ENCODE measurements around the gene SOX11.

The SOX11 gene

DNA sequence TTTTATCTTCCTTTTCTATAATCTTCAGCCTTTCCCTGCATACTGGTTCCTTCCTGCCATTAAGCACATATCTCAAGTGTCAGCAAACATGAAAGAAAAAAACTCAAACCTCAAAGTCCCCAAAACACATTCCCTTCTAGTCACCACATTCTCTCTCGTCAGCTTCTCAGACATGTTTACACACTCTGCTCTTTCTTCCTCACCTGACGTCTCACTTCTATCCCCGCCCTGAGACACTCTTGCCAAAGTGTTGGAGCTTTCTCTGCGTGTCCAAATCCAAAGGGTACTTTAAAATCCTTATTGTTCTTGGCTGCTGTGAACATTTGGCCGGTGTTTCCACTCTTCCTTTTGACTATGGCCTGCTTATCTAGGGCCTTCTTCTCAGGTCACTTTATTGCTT lies 47.9 kb downstream of the SOX11 start:
- DNase-seq (ENCODE audit: low read depth): no peak
- no peak for TF ChIP-seq MYC (IDR thresholded peaks at IDR 0.05; ENCODE audit: low read depth, low read length)
- TF ChIP-seq, protein P1, sequence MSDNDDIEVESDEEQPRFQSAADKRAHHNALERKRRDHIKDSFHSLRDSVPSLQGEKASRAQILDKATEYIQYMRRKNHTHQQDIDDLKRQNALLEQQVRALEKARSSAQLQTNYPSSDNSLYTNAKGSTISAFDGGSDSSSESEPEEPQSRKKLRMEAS (IDR thresholded peaks at IDR 0.05; ENCODE audit: low read depth, low read length): no peak
- TF ChIP-seq, protein P2, sequence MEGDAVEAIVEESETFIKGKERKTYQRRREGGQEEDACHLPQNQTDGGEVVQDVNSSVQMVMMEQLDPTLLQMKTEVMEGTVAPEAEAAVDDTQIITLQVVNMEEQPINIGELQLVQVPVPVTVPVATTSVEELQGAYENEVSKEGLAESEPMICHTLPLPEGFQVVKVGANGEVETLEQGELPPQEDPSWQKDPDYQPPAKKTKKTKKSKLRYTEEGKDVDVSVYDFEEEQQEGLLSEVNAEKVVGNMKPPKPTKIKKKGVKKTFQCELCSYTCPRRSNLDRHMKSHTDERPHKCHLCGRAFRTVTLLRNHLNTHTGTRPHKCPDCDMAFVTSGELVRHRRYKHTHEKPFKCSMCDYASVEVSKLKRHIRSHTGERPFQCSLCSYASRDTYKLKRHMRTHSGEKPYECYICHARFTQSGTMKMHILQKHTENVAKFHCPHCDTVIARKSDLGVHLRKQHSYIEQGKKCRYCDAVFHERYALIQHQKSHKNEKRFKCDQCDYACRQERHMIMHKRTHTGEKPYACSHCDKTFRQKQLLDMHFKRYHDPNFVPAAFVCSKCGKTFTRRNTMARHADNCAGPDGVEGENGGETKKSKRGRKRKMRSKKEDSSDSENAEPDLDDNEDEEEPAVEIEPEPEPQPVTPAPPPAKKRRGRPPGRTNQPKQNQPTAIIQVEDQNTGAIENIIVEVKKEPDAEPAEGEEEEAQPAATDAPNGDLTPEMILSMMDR (IDR thresholded peaks at IDR 0.05; ENCODE audit: low read depth, low read length): no peak
- no peak for TF ChIP-seq POLR2A (IDR thresholded peaks at IDR 0.05; ENCODE audit: extremely low read depth, insufficient read length)
- no peak overlapping the region for H3K4me3 ChIP-seq (ENCODE audit: low read depth, low read length)

GRCh38 chr2:5740817-5741216 lies 48.6 kb downstream of the SOX11 start:
- H3K4me3 ChIP-seq (ENCODE audit: low read depth, low read length): no peak overlapping the region
- no peak for DNase-seq (ENCODE audit: low read depth)
- TF ChIP-seq POLR2A (IDR thresholded peaks at IDR 0.05; ENCODE audit: extremely low read depth, insufficient read length) (no peak), MYC (IDR thresholded peaks at IDR 0.05; ENCODE audit: low read depth, low read length) (no peak)
- TF ChIP-seq, protein P2 (IDR thresholded peaks at IDR 0.05; ENCODE audit: low read depth, low read length): no peak
- TF ChIP-seq, protein P1 (IDR thresholded peaks at IDR 0.05; ENCODE audit: low read depth, low read length): no peak

DNA sequence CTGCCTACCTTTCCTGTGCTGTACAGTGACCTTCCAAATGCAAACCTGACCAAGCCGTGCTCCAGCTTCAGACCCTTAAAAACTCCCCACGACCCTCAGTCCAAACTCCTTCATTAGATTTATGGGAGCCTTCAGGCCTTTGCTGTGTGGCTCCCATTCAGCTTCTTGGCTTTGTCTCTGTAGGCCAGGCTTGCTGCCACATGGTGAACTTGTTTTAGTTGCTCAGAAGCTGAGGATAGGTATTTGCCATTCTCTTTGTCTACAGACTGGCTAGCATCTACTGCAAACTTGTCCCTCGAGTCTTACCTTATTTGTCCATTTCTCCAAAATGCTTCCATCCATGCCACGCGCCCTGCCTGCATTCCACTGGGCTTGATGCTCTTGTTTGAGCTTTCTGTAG lies 49.1 kb downstream of the SOX11 start:
- no peak for DNase-seq (ENCODE audit: low read depth)
- no peak for TF ChIP-seq MYC (IDR thresholded peaks at IDR 0.05; ENCODE audit: low read depth, low read length)
- TF ChIP-seq, protein P2 (IDR thresholded peaks at IDR 0.05; ENCODE audit: low read depth, low read length): no peak
- TF ChIP-seq, protein P1 (IDR thresholded peaks at IDR 0.05; ENCODE audit: low read depth, low read length): no peak
- no peak for TF ChIP-seq POLR2A (IDR thresholded peaks at IDR 0.05; ENCODE audit: extremely low read depth, insufficient read length)
- H3K4me3 ChIP-seq (ENCODE audit: low read depth, low read length): no peak overlapping the region

DNA sequence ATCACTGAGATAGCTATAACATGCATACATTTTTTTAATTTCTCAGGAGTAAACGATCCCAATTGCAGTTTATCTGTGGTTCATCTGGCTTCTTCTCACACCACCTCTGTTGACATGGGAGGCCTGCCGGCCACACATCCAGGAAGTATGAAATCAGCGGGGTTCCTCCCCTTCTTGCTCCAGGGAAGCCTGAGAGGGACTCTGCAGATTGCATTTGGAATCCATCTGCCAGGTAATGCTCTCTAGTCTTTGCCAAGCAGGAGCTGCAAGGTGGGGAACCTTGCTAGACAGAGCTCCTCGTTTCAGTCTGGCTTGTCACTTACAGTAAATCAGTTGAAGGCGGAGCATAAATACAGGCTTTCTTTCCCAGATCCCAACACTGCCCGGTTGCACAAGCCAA lies 49.9 kb downstream of the SOX11 start:
- no peak overlapping the region for H3K4me3 ChIP-seq (ENCODE audit: low read depth, low read length)
- TF ChIP-seq POLR2A (IDR thresholded peaks at IDR 0.05; ENCODE audit: extremely low read depth, insufficient read length) (no peak), MYC (IDR thresholded peaks at IDR 0.05; ENCODE audit: low read depth, low read length) (no peak)
- TF ChIP-seq, protein P2 (IDR thresholded peaks at IDR 0.05; ENCODE audit: low read depth, low read length): no peak
- TF ChIP-seq, protein P1 (IDR thresholded peaks at IDR 0.05; ENCODE audit: low read depth, low read length): no peak
- no peak for DNase-seq (ENCODE audit: low read depth)

DNA sequence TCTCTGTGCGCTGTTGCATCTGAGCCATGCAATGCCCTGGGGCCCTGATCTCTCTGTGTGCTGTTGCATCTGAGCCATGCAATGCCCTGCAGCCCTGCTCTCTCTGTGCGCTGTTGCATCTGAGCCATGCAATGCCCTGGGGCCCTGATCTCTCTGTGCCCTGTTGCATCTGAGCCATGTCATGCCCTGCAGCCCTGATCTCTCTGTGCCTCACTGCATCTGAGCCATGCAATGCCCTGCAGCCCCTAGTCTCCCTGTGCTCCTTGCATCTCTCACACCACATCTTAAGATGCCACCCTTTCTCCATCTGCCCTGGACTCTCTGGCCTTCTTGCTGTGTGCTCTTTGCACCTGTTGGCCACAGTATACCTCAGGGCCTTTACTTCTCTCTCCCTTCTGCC lies 56.2 kb downstream of the SOX11 start:
- no peak for DNase-seq (ENCODE audit: low read depth)
- no peak overlapping the region for H3K4me3 ChIP-seq (ENCODE audit: low read depth, low read length)
- no peak for TF ChIP-seq POLR2A (IDR thresholded peaks at IDR 0.05; ENCODE audit: extremely low read depth, insufficient read length)
- TF ChIP-seq, protein P2 (IDR thresholded peaks at IDR 0.05; ENCODE audit: low read depth, low read length): no peak
- TF ChIP-seq MYC (IDR thresholded peaks at IDR 0.05; ENCODE audit: low read depth, low read length): no peak
- TF ChIP-seq, protein P1 (IDR thresholded peaks at IDR 0.05; ENCODE audit: low read depth, low read length): no peak

DNA sequence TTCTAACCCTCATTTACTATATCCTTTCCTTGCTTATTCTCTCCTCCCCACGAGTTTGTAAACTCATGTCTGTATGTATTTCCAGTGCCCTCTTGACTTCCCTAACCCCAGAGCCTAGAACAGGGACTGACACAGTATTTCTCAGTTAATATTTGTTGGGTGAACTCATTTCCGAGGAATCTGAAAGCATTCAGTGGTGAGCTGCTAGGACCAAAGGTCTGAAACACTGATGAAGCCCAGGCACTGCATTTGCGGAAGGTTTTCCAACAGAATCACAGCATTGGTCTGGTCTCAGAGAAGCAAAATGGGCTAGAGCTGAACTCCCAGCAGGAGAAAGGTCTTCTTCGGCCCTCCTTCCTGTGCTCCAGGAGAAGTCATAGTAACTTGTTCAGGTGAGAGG lies 56.8 kb downstream of the SOX11 start:
- no peak overlapping the region for H3K4me3 ChIP-seq (ENCODE audit: low read depth, low read length)
- DNase-seq (ENCODE audit: low read depth): no peak
- TF ChIP-seq, protein P2 (IDR thresholded peaks at IDR 0.05; ENCODE audit: low read depth, low read length): no peak

Measured in NB4 (cell line).